Measurements from ENCODE around the gene AGBL5. TPM values are rescaled to one million over a fixed set of nuclear protein-coding genes. Genes with fewer than 3 reads are reported as not detected.
A peak's percentile ranks its signal among the peaks of the same experiment; 100 is the strongest.

AGBL5 gene
- total and polyA plus RNA-seq, 9 of the 15 experiments (the other 6 are each of a cell fraction or from before 2014, with no cell fraction given): 3.3 to 52.7 (median 26.2) TPM

DNA sequence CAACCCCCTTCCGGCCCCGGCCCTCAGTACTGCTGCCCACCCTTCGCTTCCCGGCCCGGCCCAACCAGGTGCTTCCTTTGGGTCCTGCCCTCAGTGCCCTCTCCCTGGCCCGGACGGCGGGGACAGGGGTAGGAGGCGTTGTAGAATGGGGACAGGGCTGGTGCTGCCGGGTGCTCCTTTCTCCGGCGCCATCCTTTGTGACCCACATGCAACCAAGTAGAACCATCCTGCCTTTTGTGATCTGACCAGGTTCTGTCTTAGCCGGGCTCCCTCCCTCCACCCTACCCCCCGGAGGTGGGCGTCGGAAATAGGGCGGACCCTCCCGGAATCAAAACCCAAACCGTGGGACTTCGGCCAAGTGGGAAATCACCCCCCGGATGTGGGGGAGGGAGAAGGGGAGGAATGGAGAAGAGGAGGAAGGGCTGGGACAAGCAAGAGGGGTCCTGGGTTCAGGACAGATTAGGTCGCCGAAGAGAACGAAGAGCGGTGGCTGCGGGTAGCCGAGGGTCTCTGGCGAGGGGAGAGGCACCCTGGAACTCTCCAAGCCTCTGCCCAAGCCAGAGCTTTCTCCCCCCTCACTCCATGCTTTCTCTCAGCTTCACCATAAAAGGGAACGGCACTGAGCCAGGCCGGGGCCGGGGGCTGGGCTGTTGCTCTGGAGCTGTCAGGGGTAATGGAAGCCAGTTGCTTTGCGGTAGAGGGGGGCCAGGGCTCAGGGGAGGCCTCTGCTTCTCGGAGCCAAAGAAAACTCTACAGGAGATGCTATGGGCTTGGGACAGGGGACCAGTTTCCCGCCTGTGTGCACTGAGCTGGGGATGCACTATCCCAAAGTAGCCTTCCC, 20.7 kb downstream of the AGBL5 start (continued):
- TF ChIP-seq, protein P1, sequence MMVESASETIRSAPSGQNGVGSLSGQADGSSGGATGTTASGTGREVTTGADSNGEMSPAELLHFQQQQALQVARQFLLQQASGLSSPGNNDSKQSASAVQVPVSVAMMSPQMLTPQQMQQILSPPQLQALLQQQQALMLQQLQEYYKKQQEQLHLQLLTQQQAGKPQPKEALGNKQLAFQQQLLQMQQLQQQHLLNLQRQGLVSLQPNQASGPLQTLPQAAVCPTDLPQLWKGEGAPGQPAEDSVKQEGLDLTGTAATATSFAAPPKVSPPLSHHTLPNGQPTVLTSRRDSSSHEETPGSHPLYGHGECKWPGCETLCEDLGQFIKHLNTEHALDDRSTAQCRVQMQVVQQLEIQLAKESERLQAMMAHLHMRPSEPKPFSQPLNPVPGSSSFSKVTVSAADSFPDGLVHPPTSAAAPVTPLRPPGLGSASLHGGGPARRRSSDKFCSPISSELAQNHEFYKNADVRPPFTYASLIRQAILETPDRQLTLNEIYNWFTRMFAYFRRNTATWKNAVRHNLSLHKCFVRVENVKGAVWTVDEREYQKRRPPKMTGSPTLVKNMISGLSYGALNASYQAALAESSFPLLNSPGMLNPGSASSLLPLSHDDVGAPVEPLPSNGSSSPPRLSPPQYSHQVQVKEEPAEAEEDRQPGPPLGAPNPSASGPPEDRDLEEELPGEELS (CRISPR knock-in tag; IDR thresholded peaks at IDR 0.05; ENCODE audit: borderline replicate concordance): 0 out of 2 replicates have a peak, but pooled peaks have one; percentile 50
- no peak for TF ChIP-seq POLR2A (conservative IDR thresholded peaks at IDR 0.05)
- 0 out of 2 replicates have a peak, but pooled peaks have one; percentile 46 for TF ChIP-seq E2F3 (CRISPR knock-in tag; IDR thresholded peaks at IDR 0.05)
- TF ChIP-seq NR2F6 (CRISPR knock-in tag; IDR thresholded peaks at IDR 0.05): no peak
- 0 out of 2 replicates have a peak, but pooled peaks have one; percentile 37 for TF ChIP-seq SMARCE1 (IDR thresholded peaks at IDR 0.05)
- TF ChIP-seq, protein P2, sequence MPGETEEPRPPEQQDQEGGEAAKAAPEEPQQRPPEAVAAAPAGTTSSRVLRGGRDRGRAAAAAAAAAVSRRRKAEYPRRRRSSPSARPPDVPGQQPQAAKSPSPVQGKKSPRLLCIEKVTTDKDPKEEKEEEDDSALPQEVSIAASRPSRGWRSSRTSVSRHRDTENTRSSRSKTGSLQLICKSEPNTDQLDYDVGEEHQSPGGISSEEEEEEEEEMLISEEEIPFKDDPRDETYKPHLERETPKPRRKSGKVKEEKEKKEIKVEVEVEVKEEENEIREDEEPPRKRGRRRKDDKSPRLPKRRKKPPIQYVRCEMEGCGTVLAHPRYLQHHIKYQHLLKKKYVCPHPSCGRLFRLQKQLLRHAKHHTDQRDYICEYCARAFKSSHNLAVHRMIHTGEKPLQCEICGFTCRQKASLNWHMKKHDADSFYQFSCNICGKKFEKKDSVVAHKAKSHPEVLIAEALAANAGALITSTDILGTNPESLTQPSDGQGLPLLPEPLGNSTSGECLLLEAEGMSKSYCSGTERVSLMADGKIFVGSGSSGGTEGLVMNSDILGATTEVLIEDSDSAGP (CRISPR knock-in tag; IDR thresholded peaks at IDR 0.05): no peak
- TF ChIP-seq, protein P3, sequence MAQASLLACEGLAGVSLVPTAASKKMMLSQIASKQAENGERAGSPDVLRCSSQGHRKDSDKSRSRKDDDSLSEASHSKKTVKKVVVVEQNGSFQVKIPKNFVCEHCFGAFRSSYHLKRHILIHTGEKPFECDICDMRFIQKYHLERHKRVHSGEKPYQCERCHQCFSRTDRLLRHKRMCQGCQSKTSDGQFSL (CRISPR knock-in tag; IDR thresholded peaks at IDR 0.05): no peak
- TF ChIP-seq, protein P3 (tag; IDR thresholded peaks at IDR 0.05): 0 out of 4 replicates have a peak, but pooled peaks of 1 of the 2 experiments have one; percentile 37
- TF ChIP-seq, protein P4, sequence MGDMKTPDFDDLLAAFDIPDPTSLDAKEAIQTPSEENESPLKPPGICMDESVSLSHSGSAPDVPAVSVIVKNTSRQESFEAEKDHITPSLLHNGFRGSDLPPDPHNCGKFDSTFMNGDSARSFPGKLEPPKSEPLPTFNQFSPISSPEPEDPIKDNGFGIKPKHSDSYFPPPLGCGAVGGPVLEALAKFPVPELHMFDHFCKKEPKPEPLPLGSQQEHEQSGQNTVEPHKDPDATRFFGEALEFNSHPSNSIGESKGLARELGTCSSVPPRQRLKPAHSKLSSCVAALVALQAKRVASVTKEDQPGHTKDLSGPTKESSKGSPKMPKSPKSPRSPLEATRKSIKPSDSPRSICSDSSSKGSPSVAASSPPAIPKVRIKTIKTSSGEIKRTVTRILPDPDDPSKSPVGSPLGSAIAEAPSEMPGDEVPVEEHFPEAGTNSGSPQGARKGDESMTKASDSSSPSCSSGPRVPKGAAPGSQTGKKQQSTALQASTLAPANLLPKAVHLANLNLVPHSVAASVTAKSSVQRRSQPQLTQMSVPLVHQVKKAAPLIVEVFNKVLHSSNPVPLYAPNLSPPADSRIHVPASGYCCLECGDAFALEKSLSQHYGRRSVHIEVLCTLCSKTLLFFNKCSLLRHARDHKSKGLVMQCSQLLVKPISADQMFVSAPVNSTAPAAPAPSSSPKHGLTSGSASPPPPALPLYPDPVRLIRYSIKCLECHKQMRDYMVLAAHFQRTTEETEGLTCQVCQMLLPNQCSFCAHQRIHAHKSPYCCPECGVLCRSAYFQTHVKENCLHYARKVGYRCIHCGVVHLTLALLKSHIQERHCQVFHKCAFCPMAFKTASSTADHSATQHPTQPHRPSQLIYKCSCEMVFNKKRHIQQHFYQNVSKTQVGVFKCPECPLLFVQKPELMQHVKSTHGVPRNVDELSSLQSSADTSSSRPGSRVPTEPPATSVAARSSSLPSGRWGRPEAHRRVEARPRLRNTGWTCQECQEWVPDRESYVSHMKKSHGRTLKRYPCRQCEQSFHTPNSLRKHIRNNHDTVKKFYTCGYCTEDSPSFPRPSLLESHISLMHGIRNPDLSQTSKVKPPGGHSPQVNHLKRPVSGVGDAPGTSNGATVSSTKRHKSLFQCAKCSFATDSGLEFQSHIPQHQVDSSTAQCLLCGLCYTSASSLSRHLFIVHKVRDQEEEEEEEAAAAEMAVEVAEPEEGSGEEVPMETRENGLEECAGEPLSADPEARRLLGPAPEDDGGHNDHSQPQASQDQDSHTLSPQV (IDR thresholded peaks at IDR 0.05): 0 out of 2 replicates have a peak, but pooled peaks have one; percentile 20
- TF ChIP-seq, protein P5, sequence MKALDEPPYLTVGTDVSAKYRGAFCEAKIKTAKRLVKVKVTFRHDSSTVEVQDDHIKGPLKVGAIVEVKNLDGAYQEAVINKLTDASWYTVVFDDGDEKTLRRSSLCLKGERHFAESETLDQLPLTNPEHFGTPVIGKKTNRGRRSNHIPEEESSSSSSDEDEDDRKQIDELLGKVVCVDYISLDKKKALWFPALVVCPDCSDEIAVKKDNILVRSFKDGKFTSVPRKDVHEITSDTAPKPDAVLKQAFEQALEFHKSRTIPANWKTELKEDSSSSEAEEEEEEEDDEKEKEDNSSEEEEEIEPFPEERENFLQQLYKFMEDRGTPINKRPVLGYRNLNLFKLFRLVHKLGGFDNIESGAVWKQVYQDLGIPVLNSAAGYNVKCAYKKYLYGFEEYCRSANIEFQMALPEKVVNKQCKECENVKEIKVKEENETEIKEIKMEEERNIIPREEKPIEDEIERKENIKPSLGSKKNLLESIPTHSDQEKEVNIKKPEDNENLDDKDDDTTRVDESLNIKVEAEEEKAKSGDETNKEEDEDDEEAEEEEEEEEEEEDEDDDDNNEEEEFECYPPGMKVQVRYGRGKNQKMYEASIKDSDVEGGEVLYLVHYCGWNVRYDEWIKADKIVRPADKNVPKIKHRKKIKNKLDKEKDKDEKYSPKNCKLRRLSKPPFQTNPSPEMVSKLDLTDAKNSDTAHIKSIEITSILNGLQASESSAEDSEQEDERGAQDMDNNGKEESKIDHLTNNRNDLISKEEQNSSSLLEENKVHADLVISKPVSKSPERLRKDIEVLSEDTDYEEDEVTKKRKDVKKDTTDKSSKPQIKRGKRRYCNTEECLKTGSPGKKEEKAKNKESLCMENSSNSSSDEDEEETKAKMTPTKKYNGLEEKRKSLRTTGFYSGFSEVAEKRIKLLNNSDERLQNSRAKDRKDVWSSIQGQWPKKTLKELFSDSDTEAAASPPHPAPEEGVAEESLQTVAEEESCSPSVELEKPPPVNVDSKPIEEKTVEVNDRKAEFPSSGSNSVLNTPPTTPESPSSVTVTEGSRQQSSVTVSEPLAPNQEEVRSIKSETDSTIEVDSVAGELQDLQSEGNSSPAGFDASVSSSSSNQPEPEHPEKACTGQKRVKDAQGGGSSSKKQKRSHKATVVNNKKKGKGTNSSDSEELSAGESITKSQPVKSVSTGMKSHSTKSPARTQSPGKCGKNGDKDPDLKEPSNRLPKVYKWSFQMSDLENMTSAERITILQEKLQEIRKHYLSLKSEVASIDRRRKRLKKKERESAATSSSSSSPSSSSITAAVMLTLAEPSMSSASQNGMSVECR (CRISPR knock-in tag; IDR thresholded peaks at IDR 0.05): no peak
- no peak for TF ChIP-seq TAF15 (IDR thresholded peaks at IDR 0.05; ENCODE audit: low read depth, low read length)
- 0 out of 2 replicates have a peak, but pooled peaks have one; percentile 54 for TF ChIP-seq HDGF (IDR thresholded peaks at IDR 0.05)
- TF ChIP-seq HDAC6 (IDR thresholded peaks at IDR 0.05; ENCODE audit: low read depth, low read length): no peak
